Heart left ventricle (tissue), 16 donors: ENCODE data around the gene KIFBP. TPM values are rescaled to one million over a fixed set of nuclear protein-coding genes. Genes with fewer than 3 reads are reported as not detected.

ENCODE experiments used
- ATAC-seq, 4 donors: fragments of 200-7000 bp; cut with Tn5 transposase; one replicate each; pipeline ENCODE4 v1.9.1; 2020 to 2022; ENCODE audit warnings: moderate library complexity in 4 of 4, mild to moderate bottlenecking in 3 of 4, moderate number of reproducible peaks in 1 of 4
- DNase-seq, 5 donors: peaks; one replicate each; pipeline ENCODE4 v3.0.0-alpha.2; 2020
- H3K27ac ChIP-seq, 12 donors: fragments of 200-600 bp; sonication (generic) in 4 of 12; one replicate each; pipeline versions ENCODE4 v1.5.0 to v1.8.0; 2016 to 2022; ENCODE audit warnings: mild to moderate bottlenecking in 2 of 12
- H3K27me3 ChIP-seq, 9 donors: fragments of 200-600 bp; sonication (generic) in 2 of 9; one replicate each; pipeline versions ENCODE4 v1.5.1 to v1.8.0; 2016 to 2022; ENCODE audit warnings: mild to moderate bottlenecking in 3 of 9
- H3K36me3 ChIP-seq, 9 donors: fragments of 200-600 bp; sonication (generic) in 2 of 9; one replicate each; pipeline versions ENCODE4 v1.5.0 to v1.8.0; 2018 to 2022; ENCODE audit warnings: mild to moderate bottlenecking in 2 of 9
- H3K4me1 ChIP-seq, 12 donors: fragments of 200-600 bp; sonication (generic) in 4 of 12; one replicate each; pipeline versions ENCODE4 v1.5.0 to v1.8.0; 2016 to 2022; ENCODE audit warnings: mild to moderate bottlenecking in 3 of 12
- H3K4me3 ChIP-seq, 12 donors: fragments of 200-600 bp; sonication (generic) in 4 of 12; one replicate each; pipeline versions ENCODE4 v1.5.0 to v1.8.0; 2017 to 2022; ENCODE audit warnings: mild to moderate bottlenecking in 9 of 12, moderate library complexity in 4 of 12
- H3K9me3 ChIP-seq, 12 donors: fragments of 200-600 bp; sonication (generic) in 4 of 12; one replicate each; pipeline versions ENCODE4 v1.5.0 to v1.8.0; 2016 to 2022; ENCODE audit warnings: mild to moderate bottlenecking in 1 of 12
- CTCF ChIP-seq, 12 donors: fragments of 200-600 bp; sonication (generic) in 4 of 12; IDR thresholded peaks; one replicate each; pipeline versions ENCODE4 v1.5.0 to v1.8.0; 2018 to 2022; ENCODE audit warnings: antibody characterized with exemption in 12 of 12, mild to moderate bottlenecking in 5 of 12
- POLR2A ChIP-seq, 2 donors: fragments of 450-650 bp; IDR thresholded peaks; one replicate each; pipeline ENCODE4 v1.6.1; 2017; ENCODE audit warnings: antibody characterized with exemption in 2 of 2, mild to moderate bottlenecking in 2 of 2, moderate library complexity in 2 of 2
- WGBS, 4 donors: extraction: QIAGEN DNeasy Blood & Tissue Kit in 2 of 4; methylation state at CpG; one replicate each; pipeline versions ENCODE4 v1.1.5 to v1.1.7; 2013 to 2018; 5-methylcytosine and 5-hydroxymethylcytosine counted together
- intact Hi-C, 10 donors: fragments of 100-400 bp; cut with DNase I; formaldehyde crosslinking; loops; one replicate each; pipeline versions ENCODE4 v1.11.1 to v1.14.2; 2022
- polyA plus RNA-seq, 2 donors: library from polyadenylated mRNA; stranded (reverse); fragments of 200-250 nt; gene quantifications; one replicate each; pipeline ENCODE4 v1.2.3, GENCODE V29; 2013
- total RNA-seq, 9 donors: library from RNA; depleted of rRNA in 2 of 9; stranded (reverse); fragments of >200 nt in 2 of 9; fragmentation: NEBNext Ultra II Directional in 3 of 9; extraction: Animal tissue kit (Norgen Biotek cat#: 25700) in 3 of 9; gene quantifications; one replicate each; pipeline versions ENCODE4 v1.1.0 to v1.2.4, GENCODE V29; 2016 to 2023
- donor health status: ischemic (EF 13 %, LVEDD 7.1; RV severe dilation, severe dysfunction).
- donor health status: healthy with polysubstance abuse.
- donor health status: DM: no; HTN: yes; CAD: no.
- donor health status: DM: no; HTN: no; CAD: no.
- donor health status: ischemic (EF 25% LVEDD 6.9; RV normal size, moderate dysfunction).
- donor health status: ischemic (EF 25% LVEDD 5.7; RV mildly dilated, moderate dysfunction).
- donor health status: healthy.
- donor health status: DM: yes; HTN: yes; CAD: no.
- donor health status: ischemic (EF 35%, LVEDD 5.7; RV mildly dilated, moderate dysfunction).
- donor health status: nonischemic (EF 11% LVEDD 7.7; RV severe dilation, severe dysfunction).
- donor health status: DM: yes; HTN: yes; CAD: no.
- donor health status: PGD.
- donor health status: ischemic (EF 29% LVEDD 5.4; RV normal size, mild dysfunction).
- donor health status: nonischemic (EF 23%, LVEDD 6.1; RV moderate dilation, normal function).

KIFBP gene
- total and polyA plus RNA-seq, 11 donors = 21.4 to 70.6 (median 56.4) TPM

- intact Hi-C loops = loop anchor here in 2 of 10 donors (5.0 kb wide), 2 partner anchors 36 to 41 kb away; no protein-coding TSS in a partner anchor
- TF ChIP-seq POLR2A (IDR thresholded peaks at IDR 0.05) (no peak), CTCF (IDR thresholded peaks at IDR 0.05) (no peak)
These were observed 59.5 kb downstream of the KIFBP start for GRCh38 chr10:69048103-69048502.

GRCh38 chr10:69049566-69049961, 61.0 kb downstream of the KIFBP start:
- peaks cover 0 to 96% (median 4%) of the 10 kb centered on the region in 12 donors for H3K4me1 ChIP-seq
- H3K4me3 ChIP-seq = no peak overlapping the region
- no peaks in the 10 kb centered on the region for H3K36me3 ChIP-seq
- 73 to 82% (median 80%) methylated on average over 6 of the region's 6 CpGs for WGBS, 4 donors
- intact Hi-C loops = loop anchor here in 2 of 10 donors (5.0 kb wide), 2 partner anchors 37 to 42 kb away; no protein-coding TSS in a partner anchor
- ATAC-seq (peak in 3 of 4 donors; percentile 38 to 51 (median 41)), DNase-seq (peak in 2 of 5 donors; percentile 53 to 58)
- H3K9me3 ChIP-seq = no peaks in the 10 kb centered on the region
- no peak for TF ChIP-seq CTCF (IDR thresholded peaks at IDR 0.05)
- no peak for TF ChIP-seq POLR2A (IDR thresholded peaks at IDR 0.05)
- H3K27ac ChIP-seq = peak overlapping the region in 6 of 12 donors; percentile 37 to 98 (median 64)
- H3K27me3 ChIP-seq = no peaks in the 10 kb centered on the region

More at GRCh38 chr10:69048103-69048502, 59.5 kb downstream of the KIFBP start:
- Histone ChIP-seq H3K9me3 (no peaks in the 10 kb centered on the region), H3K27me3 (no peaks in the 10 kb centered on the region), H3K36me3 (no peaks in the 10 kb centered on the region), H3K4me3 (no peak overlapping the region), H3K27ac (peak overlapping the region in 8 of 12 donors; percentile 34 to 98 (median 64)), H3K4me1 (peaks cover 0 to 93% (median 4%) of the 10 kb centered on the region in 12 donors)
- ATAC-seq (peak; percentile 54 to 83 (median 66)), DNase-seq (peak in 4 of 5 donors; percentile 41 to 68 (median 46))
- 65 to 81% (median 76%) methylated on average over 8 of the region's 8 CpGs for WGBS, 4 donors

- H3K9me3 ChIP-seq = no peaks in the 10 kb centered on the region
- H3K4me1 ChIP-seq = peaks cover 0 to 93% (median 8%) of the 10 kb centered on the region in 12 donors
- DNase-seq = peak in 4 of 5 donors; percentile 45 to 63 (median 52)
- intact Hi-C loops = loop anchor here in 4 of 10 donors (5.0 kb wide), 3 partner anchors 39 to 44 kb away; no protein-coding TSS in a partner anchor
- H3K36me3 ChIP-seq = no peaks in the 10 kb centered on the region
- whole genome bisulfite sequencing, 4 donors = 49 to 65% (median 58%) methylated on average over 3 of the region's 3 CpGs
- no peak overlapping the region for H3K4me3 ChIP-seq
- H3K27ac ChIP-seq = peak overlapping the region in 10 of 12 donors; percentile 4 to 98 (median 74)
- TF ChIP-seq CTCF (IDR thresholded peaks at IDR 0.05) = no peak
- no peak for TF ChIP-seq POLR2A (IDR thresholded peaks at IDR 0.05)
- no peaks in the 10 kb centered on the region for H3K27me3 ChIP-seq
- ATAC-seq = peak; percentile 17 to 64 (median 34)
These were observed 62.7 kb downstream of the KIFBP start for GRCh38 chr10:69051303-69051702.

- Histone ChIP-seq H3K27me3 (no peaks in the 10 kb centered on the region), H3K4me3 (no peak overlapping the region), H3K36me3 (no peaks in the 10 kb centered on the region), H3K27ac (peak overlapping the region; percentile 4 to 98 (median 72)), H3K9me3 (no peaks in the 10 kb centered on the region), H3K4me1 (peaks cover 0 to 93% (median 13%) of the 10 kb centered on the region in 12 donors)
- TF ChIP-seq CTCF (IDR thresholded peaks at IDR 0.05) (no peak), POLR2A (IDR thresholded peaks at IDR 0.05) (no peak)
- ATAC-seq (peak; percentile 14 to 70 (median 54)), DNase-seq (peak in 4 of 5 donors; percentile 43 to 54 (median 50))
- intact Hi-C loops = loop anchor here in 6 of 10 donors (2.0 to 5.0 kb wide), 5 partner anchors 37 to 45 kb away; partner anchors contain the start of gene SRGN (in 1 of the 6)
- WGBS, 4 donors = 79 to 82% (median 81%) methylated on average over 10 of the region's 10 CpGs
These were observed 63.3 kb downstream of the KIFBP start for GRCh38 chr10:69051710-69052487.
